ENCODE data around the gene RNF38. TPM values are rescaled to one million over a fixed set of nuclear protein-coding genes. Genes with fewer than 3 reads are reported as not detected.
"Not testable (repeated sequence)": the region's sequence is repeated elsewhere in the genome, so short reads cannot be mapped to it uniquely, and the experiment has no call there.

Gene RNF38
- total RNA-seq, 4 donors from 2014 or later = 40.7 to 63.1 (median 49.1) TPM

GRCh38 chr9:36316611-36317317 lies 83.3 kb downstream of the RNF38 start:
- H3K27ac ChIP-seq (replicated peaks in 1 of 4) = no peak overlapping the region
- no peaks in the 10 kb centered on the region for H3K36me3 ChIP-seq
- no peak for DNase-seq (ENCODE audit: extremely low spot score)
- peaks cover 0 to 37% (median 0%) of the 10 kb centered on the region in 4 donors for H3K27me3 ChIP-seq
- TF ChIP-seq EP300 (IDR thresholded peaks at IDR 0.05) = no peak
- H3K4me3 ChIP-seq = no peak overlapping the region
- H3K4me1 ChIP-seq = peaks cover 0 to 5% (median 1%) of the 10 kb centered on the region in 4 donors
- intact Hi-C loops (cut with DNase I) = no loop called here
- WGBS = 71% methylated on average over 11 of the region's 12 CpGs
- no peaks in the 10 kb centered on the region for H3K9me3 ChIP-seq

GRCh38 chr9:36316049-36316448 lies 84.0 kb downstream of the RNF38 start:
- H3K9me3 ChIP-seq = no peaks in the 10 kb centered on the region
- TF ChIP-seq EP300 (IDR thresholded peaks at IDR 0.05) = no peak
- no peak for TF ChIP-seq POLR2AphosphoS5 (IDR thresholded peaks at IDR 0.05)
- TF ChIP-seq CTCF (IDR thresholded peaks at IDR 0.05) = no peak
- TF ChIP-seq POLR2A (IDR thresholded peaks at IDR 0.05; ENCODE audit: low read depth) = no peak
- no peaks in the 10 kb centered on the region for H3K36me3 ChIP-seq
- intact Hi-C loops (cut with DNase I) = no loop called here
- peaks cover 0 to 5% (median 1%) of the 10 kb centered on the region in 4 donors for H3K4me1 ChIP-seq
- no peak overlapping the region for H3K27ac ChIP-seq (replicated peaks in 1 of 4)
- H3K4me3 ChIP-seq = no peak overlapping the region
- H3K27me3 ChIP-seq = peaks cover 0 to 37% (median 0%) of the 10 kb centered on the region in 4 donors
- DNase-seq (ENCODE audit: extremely low spot score) = no peak

- intact Hi-C loops (cut with DNase I) = no loop called here
Measured at GRCh38 chr9:36315283-36315682, 84.8 kb downstream of the RNF38 start.

GRCh38 chr9:36314740-36315139 lies 85.3 kb downstream of the RNF38 start:
- H3K27me3 ChIP-seq = peaks cover 0 to 27% (median 0%) of the 10 kb centered on the region in 4 donors
- WGBS = 94% methylated on average over 2 of the region's 2 CpGs
- no peak for DNase-seq (ENCODE audit: extremely low spot score)
- intact Hi-C loops (cut with DNase I) = no loop called here
- H3K27ac ChIP-seq (replicated peaks in 1 of 4) = no peak overlapping the region
- H3K4me1 ChIP-seq = peaks cover 0 to 5% (median 1%) of the 10 kb centered on the region in 4 donors
- H3K9me3 ChIP-seq = no peaks in the 10 kb centered on the region
- H3K36me3 ChIP-seq = no peaks in the 10 kb centered on the region
- TF ChIP-seq EP300 (IDR thresholded peaks at IDR 0.05) (no peak), CTCF (IDR thresholded peaks at IDR 0.05) (no peak)
- H3K4me3 ChIP-seq = no peak overlapping the region

More at GRCh38 chr9:36315283-36315682, 84.8 kb downstream of the RNF38 start:
- DNase-seq (ENCODE audit: extremely low spot score) = no peak
- no peak overlapping the region for H3K27ac ChIP-seq (replicated peaks in 1 of 4)
- 68% methylated on average over 3 of the region's 3 CpGs for WGBS
- peaks cover 0 to 32% (median 0%) of the 10 kb centered on the region in 4 donors for H3K27me3 ChIP-seq
- no peaks in the 10 kb centered on the region for H3K36me3 ChIP-seq
- H3K9me3 ChIP-seq = no peaks in the 10 kb centered on the region
- H3K4me1 ChIP-seq = peaks cover 0 to 5% (median 1%) of the 10 kb centered on the region in 4 donors
- TF ChIP-seq POLR2AphosphoS5 (IDR thresholded peaks at IDR 0.05) (no peak), POLR2A (IDR thresholded peaks at IDR 0.05; ENCODE audit: low read depth) (no peak), CTCF (IDR thresholded peaks at IDR 0.05) (no peak), EP300 (IDR thresholded peaks at IDR 0.05) (no peak)
- H3K4me3 ChIP-seq = no peak overlapping the region

GRCh38 chr9:36306471-36307306 lies 93.4 kb downstream of the RNF38 start:
- Histone ChIP-seq H3K4me1 (no peaks in the 10 kb centered on the region), H3K9me3 (no peaks in the 10 kb centered on the region), H3K27me3 (no peaks in the 10 kb centered on the region), H3K4me3 (no peak overlapping the region), H3K27ac (replicated peaks in 1 of 4) (no peak overlapping the region), H3K36me3 (no peaks in the 10 kb centered on the region)
- intact Hi-C loops (cut with DNase I) = no loop called here
- TF ChIP-seq EP300 (IDR thresholded peaks at IDR 0.05) = no peak
- no peak for TF ChIP-seq POLR2A (IDR thresholded peaks at IDR 0.05; ENCODE audit: low read depth)
- TF ChIP-seq POLR2AphosphoS5 (IDR thresholded peaks at IDR 0.05) = no peak
- DNase-seq (ENCODE audit: extremely low spot score) = no peak
- WGBS = 57% methylated on average over 8 of the region's 8 CpGs

- H3K9me3 ChIP-seq; H3K27me3 ChIP-seq; H3K4me3 ChIP-seq; intact Hi-C loops (cut with DNase I); DNase-seq (ENCODE audit: extremely low spot score); H3K27ac ChIP-seq (replicated peaks in 1 of 4); H3K36me3 ChIP-seq; H3K4me1 ChIP-seq: not testable (repeated sequence)
- 88% methylated on average over 2 of the region's 2 CpGs for WGBS
Measured at GRCh38 chr9:36304366-36304765, 95.7 kb downstream of the RNF38 start.
